ENCODE measurements around the gene LRRN1.

DNA sequence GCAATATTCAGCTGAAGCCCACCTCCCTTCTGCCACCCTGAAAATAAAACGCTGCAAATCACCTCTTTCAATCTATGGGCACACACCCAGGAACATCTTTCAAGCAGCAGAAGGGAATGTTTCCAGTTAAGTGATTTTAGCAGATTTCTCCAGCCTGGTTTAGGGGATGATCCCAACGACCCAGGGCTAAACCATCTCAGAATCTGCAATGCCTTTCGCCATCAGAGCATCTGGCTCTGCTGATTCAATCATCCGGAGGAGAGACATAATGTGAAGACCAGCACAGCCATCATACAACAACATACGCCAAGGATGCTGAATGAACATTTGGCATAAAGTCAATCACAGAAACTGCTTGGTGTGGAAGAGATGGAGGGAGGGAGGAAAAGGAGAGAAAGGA lies 15.5 kb upstream of the LRRN1 start:
- TF ChIP-seq, protein P1, sequence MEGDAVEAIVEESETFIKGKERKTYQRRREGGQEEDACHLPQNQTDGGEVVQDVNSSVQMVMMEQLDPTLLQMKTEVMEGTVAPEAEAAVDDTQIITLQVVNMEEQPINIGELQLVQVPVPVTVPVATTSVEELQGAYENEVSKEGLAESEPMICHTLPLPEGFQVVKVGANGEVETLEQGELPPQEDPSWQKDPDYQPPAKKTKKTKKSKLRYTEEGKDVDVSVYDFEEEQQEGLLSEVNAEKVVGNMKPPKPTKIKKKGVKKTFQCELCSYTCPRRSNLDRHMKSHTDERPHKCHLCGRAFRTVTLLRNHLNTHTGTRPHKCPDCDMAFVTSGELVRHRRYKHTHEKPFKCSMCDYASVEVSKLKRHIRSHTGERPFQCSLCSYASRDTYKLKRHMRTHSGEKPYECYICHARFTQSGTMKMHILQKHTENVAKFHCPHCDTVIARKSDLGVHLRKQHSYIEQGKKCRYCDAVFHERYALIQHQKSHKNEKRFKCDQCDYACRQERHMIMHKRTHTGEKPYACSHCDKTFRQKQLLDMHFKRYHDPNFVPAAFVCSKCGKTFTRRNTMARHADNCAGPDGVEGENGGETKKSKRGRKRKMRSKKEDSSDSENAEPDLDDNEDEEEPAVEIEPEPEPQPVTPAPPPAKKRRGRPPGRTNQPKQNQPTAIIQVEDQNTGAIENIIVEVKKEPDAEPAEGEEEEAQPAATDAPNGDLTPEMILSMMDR (IDR thresholded peaks at IDR 0.05) = no peak
- TF ChIP-seq POLR2A (IDR thresholded peaks at IDR 0.05) = no peak

All from lower leg skin (tissue), 3 donors.